ENCODE measurements around the gene EFCAB11.

DNA sequence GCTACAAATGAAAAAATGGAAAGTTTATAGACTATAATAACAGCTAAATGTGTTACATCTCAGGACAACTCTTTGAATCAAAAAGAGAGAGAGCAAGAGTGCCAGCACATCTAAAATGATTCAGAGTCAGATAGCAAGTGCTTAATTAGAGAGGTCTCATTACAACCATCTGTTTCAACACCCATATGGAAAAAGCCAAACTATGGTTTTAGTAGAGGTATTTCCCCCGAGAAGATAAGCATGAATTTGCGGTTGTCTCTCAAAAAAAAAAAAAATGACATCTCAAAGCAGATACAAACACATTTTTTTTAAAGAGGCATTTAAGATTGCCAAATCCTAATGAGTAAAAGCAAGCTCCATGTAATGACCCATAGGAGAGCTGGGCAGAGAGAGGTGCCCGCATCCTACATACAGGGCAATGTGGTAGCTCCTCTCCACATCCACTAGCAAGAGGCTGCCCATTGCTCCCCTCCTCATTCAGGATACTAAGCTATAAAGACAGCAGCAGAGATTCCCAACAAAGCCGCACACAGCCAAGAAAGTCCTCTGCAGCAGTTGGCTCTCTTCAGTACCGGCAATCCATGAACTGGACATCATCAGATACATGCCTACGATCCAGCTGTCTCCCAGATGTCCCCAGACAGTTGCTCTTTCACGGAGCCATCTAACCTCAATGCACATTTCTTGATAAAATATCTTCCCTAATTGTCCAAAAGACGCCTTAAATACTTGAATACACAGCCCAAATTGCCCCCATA lies 100.4 kb downstream of the EFCAB11 start:
- TF ChIP-seq, protein P1, sequence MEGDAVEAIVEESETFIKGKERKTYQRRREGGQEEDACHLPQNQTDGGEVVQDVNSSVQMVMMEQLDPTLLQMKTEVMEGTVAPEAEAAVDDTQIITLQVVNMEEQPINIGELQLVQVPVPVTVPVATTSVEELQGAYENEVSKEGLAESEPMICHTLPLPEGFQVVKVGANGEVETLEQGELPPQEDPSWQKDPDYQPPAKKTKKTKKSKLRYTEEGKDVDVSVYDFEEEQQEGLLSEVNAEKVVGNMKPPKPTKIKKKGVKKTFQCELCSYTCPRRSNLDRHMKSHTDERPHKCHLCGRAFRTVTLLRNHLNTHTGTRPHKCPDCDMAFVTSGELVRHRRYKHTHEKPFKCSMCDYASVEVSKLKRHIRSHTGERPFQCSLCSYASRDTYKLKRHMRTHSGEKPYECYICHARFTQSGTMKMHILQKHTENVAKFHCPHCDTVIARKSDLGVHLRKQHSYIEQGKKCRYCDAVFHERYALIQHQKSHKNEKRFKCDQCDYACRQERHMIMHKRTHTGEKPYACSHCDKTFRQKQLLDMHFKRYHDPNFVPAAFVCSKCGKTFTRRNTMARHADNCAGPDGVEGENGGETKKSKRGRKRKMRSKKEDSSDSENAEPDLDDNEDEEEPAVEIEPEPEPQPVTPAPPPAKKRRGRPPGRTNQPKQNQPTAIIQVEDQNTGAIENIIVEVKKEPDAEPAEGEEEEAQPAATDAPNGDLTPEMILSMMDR (IDR thresholded peaks at IDR 0.05; ENCODE audit: poor library complexity) = no peak
- TF ChIP-seq EZH2 (IDR thresholded peaks at IDR 0.05; ENCODE audit: borderline replicate concordance) = no peak
- no peak for TF ChIP-seq EZH2phosphoT487 (IDR thresholded peaks at IDR 0.05; ENCODE audit: low read depth, severe bottlenecking, unreplicated experiment)

Data from hepatocyte (in vitro differentiated cells).